WTC11 (cell line): ENCODE results near the gene SH2D3C.
A peak's percentile ranks its signal among the peaks of the same experiment; 100 is the strongest.

ENCODE experiments used
- ESRRA ChIP-seq: sonication (generic); formaldehyde crosslinking; IDR thresholded peaks from 2 replicates; pipeline ENCODE4 v1.8.1; 2022; ENCODE audit warnings: mild to moderate bottlenecking, missing genetic modification reagents, borderline replicate concordance
- MXD4 ChIP-seq: fragments of 250-450 bp; sonication (Bioruptor Pico); IDR thresholded peaks from 2 replicates; pipeline ENCODE4 v1.8.0; 2021; ENCODE audit warnings: mild to moderate bottlenecking, moderate library complexity, borderline replicate concordance
- RELA ChIP-seq: sonication (generic); formaldehyde crosslinking; IDR thresholded peaks from 2 replicates; pipeline ENCODE4 v1.8.1; 2022; ENCODE audit warnings: missing genetic modification reagents, mild to moderate bottlenecking, borderline replicate concordance
- TEAD4 ChIP-seq: sonication (generic); formaldehyde crosslinking; IDR thresholded peaks from 2 replicates; pipeline ENCODE4 v1.8.0; 2022; ENCODE audit warnings: mild to moderate bottlenecking, missing genetic modification reagents
- ZNF263 ChIP-seq: sonication (generic); formaldehyde crosslinking; IDR thresholded peaks from 2 replicates; pipeline ENCODE4 v1.8.1; 2022; ENCODE audit warnings: low read depth, mild to moderate bottlenecking, moderate library complexity, missing genetic modification reagents
- TF ChIP-seq, protein P1 (sequence below): fragments of 200-600 bp; IDR thresholded peaks from 2 replicates; pipeline ENCODE4 v1.8.0; 2022; ENCODE audit warnings: antibody characterized with exemption
- TF ChIP-seq, protein P2 (sequence below): sonication (generic); formaldehyde crosslinking; IDR thresholded peaks from 2 replicates; pipeline ENCODE4 v1.8.0; 2022; ENCODE audit warnings: mild to moderate bottlenecking, missing genetic modification reagents
- TF ChIP-seq, protein P3 (sequence below): sonication (generic); formaldehyde crosslinking; IDR thresholded peaks from 2 replicates; pipeline ENCODE4 v1.8.1; 2022; ENCODE audit warnings: mild to moderate bottlenecking, missing genetic modification reagents, moderate library complexity, borderline replicate concordance

DNA sequence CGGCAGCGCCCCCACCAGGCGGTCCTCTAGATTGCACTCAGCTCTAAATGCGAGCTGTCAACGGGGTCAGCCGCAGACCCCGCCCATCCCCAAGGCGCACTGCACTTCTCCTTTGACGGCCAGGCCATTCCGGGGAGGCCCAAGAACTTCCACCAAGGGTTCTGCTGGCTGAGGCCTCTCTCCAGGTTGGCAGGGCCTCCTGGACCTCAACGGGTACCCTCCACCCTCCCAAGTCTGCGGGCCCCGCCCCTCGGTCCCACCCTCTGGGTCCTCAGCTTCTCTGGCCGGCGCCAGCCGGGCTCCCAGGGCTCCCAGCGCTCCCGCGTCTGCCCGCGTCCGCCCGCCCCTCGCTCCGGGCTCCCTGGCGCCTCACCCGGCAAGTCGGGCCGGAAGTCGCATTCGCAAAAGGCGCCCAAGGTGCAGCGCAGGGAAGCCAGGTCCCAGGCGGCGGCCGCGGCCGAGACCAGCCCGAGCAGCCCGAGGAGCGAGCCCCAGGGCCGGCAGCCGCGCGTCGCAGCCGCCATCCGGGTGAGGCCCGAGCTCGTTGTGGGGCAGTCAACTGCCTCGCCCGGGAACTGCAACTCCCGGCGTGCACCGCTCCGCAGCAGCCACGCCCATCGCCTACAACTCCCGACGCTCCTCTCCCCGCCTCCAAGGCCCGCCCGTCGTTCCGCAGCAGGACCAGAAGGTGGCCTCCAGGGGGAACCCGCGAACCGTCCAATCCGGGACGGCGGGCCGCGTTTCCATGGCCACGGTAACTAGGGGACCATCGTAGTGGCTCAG, 43.5 kb downstream of the SH2D3C start, which contains the start of gene TOR2A:
- TF ChIP-seq ESRRA (CRISPR knock-in tag) = no peak
- TF ChIP-seq, protein P1, sequence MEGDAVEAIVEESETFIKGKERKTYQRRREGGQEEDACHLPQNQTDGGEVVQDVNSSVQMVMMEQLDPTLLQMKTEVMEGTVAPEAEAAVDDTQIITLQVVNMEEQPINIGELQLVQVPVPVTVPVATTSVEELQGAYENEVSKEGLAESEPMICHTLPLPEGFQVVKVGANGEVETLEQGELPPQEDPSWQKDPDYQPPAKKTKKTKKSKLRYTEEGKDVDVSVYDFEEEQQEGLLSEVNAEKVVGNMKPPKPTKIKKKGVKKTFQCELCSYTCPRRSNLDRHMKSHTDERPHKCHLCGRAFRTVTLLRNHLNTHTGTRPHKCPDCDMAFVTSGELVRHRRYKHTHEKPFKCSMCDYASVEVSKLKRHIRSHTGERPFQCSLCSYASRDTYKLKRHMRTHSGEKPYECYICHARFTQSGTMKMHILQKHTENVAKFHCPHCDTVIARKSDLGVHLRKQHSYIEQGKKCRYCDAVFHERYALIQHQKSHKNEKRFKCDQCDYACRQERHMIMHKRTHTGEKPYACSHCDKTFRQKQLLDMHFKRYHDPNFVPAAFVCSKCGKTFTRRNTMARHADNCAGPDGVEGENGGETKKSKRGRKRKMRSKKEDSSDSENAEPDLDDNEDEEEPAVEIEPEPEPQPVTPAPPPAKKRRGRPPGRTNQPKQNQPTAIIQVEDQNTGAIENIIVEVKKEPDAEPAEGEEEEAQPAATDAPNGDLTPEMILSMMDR = peak; percentile 63
- TF ChIP-seq, protein P2, sequence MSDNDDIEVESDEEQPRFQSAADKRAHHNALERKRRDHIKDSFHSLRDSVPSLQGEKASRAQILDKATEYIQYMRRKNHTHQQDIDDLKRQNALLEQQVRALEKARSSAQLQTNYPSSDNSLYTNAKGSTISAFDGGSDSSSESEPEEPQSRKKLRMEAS (CRISPR knock-in tag) = no peak; the same call in 1 of the 2 replicates
- TF ChIP-seq MXD4 (CRISPR knock-in tag) = no peak
- no peak for TF ChIP-seq ZNF263 (CRISPR knock-in tag)
- TF ChIP-seq RELA (CRISPR knock-in tag) = no peak
- TF ChIP-seq, protein P3, sequence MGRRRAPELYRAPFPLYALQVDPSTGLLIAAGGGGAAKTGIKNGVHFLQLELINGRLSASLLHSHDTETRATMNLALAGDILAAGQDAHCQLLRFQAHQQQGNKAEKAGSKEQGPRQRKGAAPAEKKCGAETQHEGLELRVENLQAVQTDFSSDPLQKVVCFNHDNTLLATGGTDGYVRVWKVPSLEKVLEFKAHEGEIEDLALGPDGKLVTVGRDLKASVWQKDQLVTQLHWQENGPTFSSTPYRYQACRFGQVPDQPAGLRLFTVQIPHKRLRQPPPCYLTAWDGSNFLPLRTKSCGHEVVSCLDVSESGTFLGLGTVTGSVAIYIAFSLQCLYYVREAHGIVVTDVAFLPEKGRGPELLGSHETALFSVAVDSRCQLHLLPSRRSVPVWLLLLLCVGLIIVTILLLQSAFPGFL (CRISPR knock-in tag) = no peak
- TF ChIP-seq TEAD4 = no peak
